Loucy (cell line): ENCODE measurements around the gene AGTR1.

Experiments used
- EZH2phosphoT487 ChIP-seq: fragments of 200-600 bp; IDR thresholded peaks from 2 replicates; pipeline ENCODE4 v1.6.1; 2018; ENCODE audit warnings: antibody characterized with exemption, mild to moderate bottlenecking, moderate library complexity, borderline replicate concordance
- TF ChIP-seq, protein P1 (sequence below): fragments of 200-600 bp; sonication (generic); conservative IDR thresholded peaks from 2 replicates; pipeline ENCODE4 v1.5.1; 2014; ENCODE audit warnings: mild to moderate bottlenecking, antibody characterized with exemption, low read length

DNA sequence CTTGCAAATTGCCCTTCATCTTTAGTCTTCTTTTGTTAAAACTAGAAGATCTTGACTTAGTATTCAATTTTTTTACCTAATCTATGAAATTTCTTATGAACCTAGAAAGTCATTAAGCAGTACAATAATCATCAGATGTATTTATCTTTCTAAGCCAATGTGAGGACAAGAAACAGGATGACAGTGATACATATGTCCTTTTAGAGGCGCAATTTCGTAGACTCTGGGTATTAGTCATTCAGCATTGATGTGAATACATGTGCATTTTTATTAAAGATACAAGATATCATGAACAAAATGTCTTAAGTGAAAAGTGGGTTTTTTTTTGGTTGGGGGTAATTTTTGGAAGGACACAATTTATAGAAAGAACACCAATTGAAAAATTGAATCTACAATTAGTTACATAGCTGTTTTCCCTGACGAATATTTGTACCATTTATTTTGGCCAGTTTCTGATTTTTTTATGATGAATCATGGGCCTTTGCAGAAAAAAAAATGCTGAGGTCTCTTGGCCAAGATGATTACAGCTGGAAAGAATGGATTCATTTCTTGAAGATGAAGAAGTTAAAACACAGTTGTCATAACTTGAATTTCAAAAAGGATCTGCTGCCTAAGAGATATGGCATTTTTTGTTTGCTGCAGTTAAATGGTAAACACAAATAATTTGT is 48.9 kb upstream of the AGTR1 start:
- TF ChIP-seq, protein P1, sequence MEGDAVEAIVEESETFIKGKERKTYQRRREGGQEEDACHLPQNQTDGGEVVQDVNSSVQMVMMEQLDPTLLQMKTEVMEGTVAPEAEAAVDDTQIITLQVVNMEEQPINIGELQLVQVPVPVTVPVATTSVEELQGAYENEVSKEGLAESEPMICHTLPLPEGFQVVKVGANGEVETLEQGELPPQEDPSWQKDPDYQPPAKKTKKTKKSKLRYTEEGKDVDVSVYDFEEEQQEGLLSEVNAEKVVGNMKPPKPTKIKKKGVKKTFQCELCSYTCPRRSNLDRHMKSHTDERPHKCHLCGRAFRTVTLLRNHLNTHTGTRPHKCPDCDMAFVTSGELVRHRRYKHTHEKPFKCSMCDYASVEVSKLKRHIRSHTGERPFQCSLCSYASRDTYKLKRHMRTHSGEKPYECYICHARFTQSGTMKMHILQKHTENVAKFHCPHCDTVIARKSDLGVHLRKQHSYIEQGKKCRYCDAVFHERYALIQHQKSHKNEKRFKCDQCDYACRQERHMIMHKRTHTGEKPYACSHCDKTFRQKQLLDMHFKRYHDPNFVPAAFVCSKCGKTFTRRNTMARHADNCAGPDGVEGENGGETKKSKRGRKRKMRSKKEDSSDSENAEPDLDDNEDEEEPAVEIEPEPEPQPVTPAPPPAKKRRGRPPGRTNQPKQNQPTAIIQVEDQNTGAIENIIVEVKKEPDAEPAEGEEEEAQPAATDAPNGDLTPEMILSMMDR = no peak
- TF ChIP-seq EZH2phosphoT487 = no peak
